A673 (cell line): ENCODE results near the gene ZNRF2. TPM values are rescaled to one million over a fixed set of nuclear protein-coding genes. Genes with fewer than 3 reads are reported as not detected.
A peak's percentile ranks its signal among the peaks of the same experiment; 100 is the strongest.

ENCODE experiments used
- BruUV-seq: library from RNA; stranded (reverse); fragments of 400-500 nt; replicated peaks from 2 replicates; lab custom pipeline; 2021; lab: Mats Ljungman, UMichigan
- CTCF ChIA-PET: fragments of 300-600 bp; sonication (Branson Sonifier 250); formaldehyde crosslinking; loops from one replicate; lab custom pipeline; 2022; ENCODE audit warnings: antibody characterized with exemption; lab: Charles Lee
- POLR2A ChIA-PET: fragments of 300-600 bp; sonication (Branson Sonifier 250); formaldehyde crosslinking; loops from one replicate; lab custom pipeline; 2022; ENCODE audit warnings: antibody characterized with exemption; ENCODE audit not compliant: low non-redundant PET; lab: Charles Lee
- DNase-seq: peaks from one replicate; pipeline ENCODE4 v3.0.0-alpha.2; 2015; ENCODE audit warnings: low spot score
- H3K27ac ChIP-seq: fragments of 200-600 bp; sonication (generic); 2 replicates; pipeline ENCODE4 v1.5.1; 2016; ENCODE audit warnings: mixed run types, low read depth, mild to moderate bottlenecking, mixed read lengths, antibody characterized with exemption, low read length; ENCODE audit not compliant: poor library complexity, severe bottlenecking
- H3K27me3 ChIP-seq: fragments of 200-600 bp; sonication (generic); replicated peaks from 2 replicates; pipeline ENCODE4 v1.6.1; 2017; ENCODE audit warnings: mixed run types, low read depth, mild to moderate bottlenecking, mixed read lengths, antibody characterized with exemption, low read length; ENCODE audit not compliant: insufficient read depth, poor library complexity
- H3K36me3 ChIP-seq: fragments of 200-600 bp; sonication (generic); 2 replicates; pipeline ENCODE4 v1.6.1; 2016; ENCODE audit warnings: mixed run types, mild to moderate bottlenecking, mixed read lengths, antibody characterized with exemption, low read length; ENCODE audit not compliant: insufficient read depth, poor library complexity, severe bottlenecking
- H3K4me1 ChIP-seq: fragments of 200-600 bp; sonication (generic); 2 replicates; pipeline ENCODE4 v1.6.1; 2017; ENCODE audit warnings: mixed run types, mild to moderate bottlenecking, mixed read lengths, antibody characterized with exemption, low read length; ENCODE audit not compliant: insufficient read depth, poor library complexity, severe bottlenecking
- H3K4me3 ChIP-seq: fragments of 200-600 bp; sonication (generic); 2 replicates; pipeline ENCODE4 v1.5.1; 2016; ENCODE audit warnings: low read depth, mixed run types, mild to moderate bottlenecking, mixed read lengths, low read length; ENCODE audit not compliant: poor library complexity, severe bottlenecking
- H3K9me3 ChIP-seq: fragments of 200-600 bp; sonication (generic); 2 replicates; pipeline ENCODE4 v1.6.1; 2016; ENCODE audit warnings: mixed run types, low read depth, mild to moderate bottlenecking, mixed read lengths, antibody characterized with exemption, low read length; ENCODE audit not compliant: poor library complexity, severe bottlenecking
- CTCF ChIP-seq: fragments of 300-800, 200-600 bp; sonication (generic); conservative IDR thresholded peaks from 2 replicates; pipeline ENCODE4 v1.5.1; 2017; ENCODE audit warnings: low read depth, mild to moderate bottlenecking, antibody characterized with exemption, low read length, moderate library complexity, mixed read lengths
- EZH2 ChIP-seq: fragments of 200-600 bp; sonication (generic); IDR thresholded peaks from 2 replicates; pipeline ENCODE4 v1.6.1; 2017; ENCODE audit warnings: borderline replicate concordance, low read depth, mild to moderate bottlenecking, mixed read lengths, antibody characterized with exemption, low read length; ENCODE audit not compliant: poor library complexity, severe bottlenecking
- intact Hi-C: fragments of 100-400 bp; cut with micrococcal nuclease; formaldehyde crosslinking; loops from one replicate; pipeline ENCODE4 v1.10.0; 2022; ENCODE audit not compliant: unreplicated experiment
- total RNA-seq: library from RNA; stranded (reverse); gene quantifications from 2 replicates; pipeline ENCODE4 v1.2.3, GENCODE V29; 2021

ZNRF2 gene
- total RNA-seq, 1 experiment from 2014 or later: 8.1 TPM

- intact Hi-C loops: no loop called here
- H3K4me1 ChIP-seq: peaks cover 9% of the 10 kb centered on the region
- H3K4me3 ChIP-seq: no peak overlapping the region
- TF ChIP-seq CTCF (no peak), EZH2 (no peak)
- BruUV-seq: no TSS peak
- no peaks in the 10 kb centered on the region for H3K27me3 ChIP-seq
- ChIA-PET CTCF (no interaction called here), POLR2A (no interaction called here)
- H3K9me3 ChIP-seq: no peaks in the 10 kb centered on the region
- no peak for DNase-seq
- no peak overlapping the region for H3K27ac ChIP-seq
- H3K36me3 ChIP-seq: no peaks in the 10 kb centered on the region
These were observed 105.4 kb downstream of the ZNRF2 start for GRCh38 chr7:30389791-30390190.

- DNase-seq: peak; percentile 61
- no peaks in the 10 kb centered on the region for H3K27me3 ChIP-seq
- CTCF ChIA-PET: no interaction called here
- H3K4me3 ChIP-seq: no peak overlapping the region
- BruUV-seq: no TSS peak
- POLR2A ChIA-PET: no interaction called here
- no peak overlapping the region for H3K27ac ChIP-seq
- TF ChIP-seq CTCF (no peak), EZH2 (no peak)
- no peaks in the 10 kb centered on the region for H3K36me3 ChIP-seq
- intact Hi-C loops: no loop called here
- no peaks in the 10 kb centered on the region for H3K9me3 ChIP-seq
- peaks cover 9% of the 10 kb centered on the region for H3K4me1 ChIP-seq
These were observed 106.6 kb downstream of the ZNRF2 start for GRCh38 chr7:30390736-30391636.

- Histone ChIP-seq H3K27me3 (no peaks in the 10 kb centered on the region), H3K9me3 (no peaks in the 10 kb centered on the region), H3K36me3 (no peaks in the 10 kb centered on the region), H3K27ac (no peak overlapping the region), H3K4me1 (peaks cover 9% of the 10 kb centered on the region), H3K4me3 (no peak overlapping the region)
- POLR2A ChIA-PET: no interaction called here
- intact Hi-C loops: no loop called here
- BruUV-seq: no TSS peak
- CTCF ChIA-PET: no interaction called here
- DNase-seq: no peak
- TF ChIP-seq CTCF (no peak), EZH2 (no peak)
These were observed 107.4 kb downstream of the ZNRF2 start for GRCh38 chr7:30391806-30392205.
